NCI-H2196 (cell line): Measurements from ENCODE around the gene ACOX2.
"Not testable (repeated sequence)": the region's sequence is repeated elsewhere in the genome, so short reads cannot be mapped to it uniquely, and the experiment has no call there.

Experiments used
- DNase-seq: peaks from one replicate; lab custom pipeline; 2025; ENCODE audit not compliant: unreplicated experiment; lab: John Stamatoyannopoulos, UW

The ACOX2 gene

DNA sequence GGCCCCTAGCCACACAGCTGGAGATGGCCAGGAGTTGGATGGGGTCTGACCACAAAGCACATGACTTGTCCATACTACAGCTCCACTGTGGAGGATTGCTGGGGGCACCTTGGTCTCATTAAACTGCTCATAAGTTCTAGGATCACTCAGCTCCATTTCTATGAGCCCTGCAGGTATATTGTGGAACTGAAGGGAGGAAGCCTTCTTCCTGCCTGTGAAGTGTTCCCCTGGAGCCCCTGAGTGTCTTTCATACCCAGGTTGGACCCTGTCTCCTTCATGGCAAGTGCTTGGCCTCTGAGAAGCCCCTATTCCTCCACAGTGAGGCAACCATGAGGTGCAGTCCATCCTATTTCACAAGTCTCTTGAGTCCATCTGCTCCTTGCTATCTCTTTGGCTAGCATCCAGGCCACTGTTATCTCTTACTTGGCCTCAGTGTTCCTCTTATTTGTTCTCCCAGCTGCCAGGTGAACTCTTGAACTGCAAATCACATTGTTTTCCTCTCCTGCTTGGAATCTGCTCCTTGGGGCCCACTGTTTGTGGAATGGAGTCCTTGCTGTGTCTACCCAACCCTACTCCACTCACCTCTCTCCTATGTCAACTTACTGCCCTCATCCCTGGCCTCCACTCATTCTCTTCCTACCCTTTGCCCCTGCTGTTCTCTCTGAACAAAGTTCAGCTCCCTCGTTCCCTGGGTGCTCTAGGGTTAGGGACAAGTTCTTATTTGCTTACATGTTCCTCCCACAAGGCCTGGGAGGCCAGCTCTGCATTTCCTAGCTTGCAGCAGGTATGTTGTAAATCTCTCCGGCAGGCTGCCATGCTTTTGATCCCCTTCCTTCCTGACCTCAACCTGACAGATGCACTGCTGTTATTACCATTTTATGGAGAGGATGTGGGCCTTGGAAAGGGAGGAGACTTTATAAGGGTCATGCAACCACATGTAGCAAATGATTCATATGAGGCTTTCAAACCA is 1.2 kb downstream of the ACOX2 start:
- no peak for DNase-seq

GRCh38 chr3:58534592-58535494 is 2.1 kb downstream of the ACOX2 start:
- DNase-seq: no peak

DNA sequence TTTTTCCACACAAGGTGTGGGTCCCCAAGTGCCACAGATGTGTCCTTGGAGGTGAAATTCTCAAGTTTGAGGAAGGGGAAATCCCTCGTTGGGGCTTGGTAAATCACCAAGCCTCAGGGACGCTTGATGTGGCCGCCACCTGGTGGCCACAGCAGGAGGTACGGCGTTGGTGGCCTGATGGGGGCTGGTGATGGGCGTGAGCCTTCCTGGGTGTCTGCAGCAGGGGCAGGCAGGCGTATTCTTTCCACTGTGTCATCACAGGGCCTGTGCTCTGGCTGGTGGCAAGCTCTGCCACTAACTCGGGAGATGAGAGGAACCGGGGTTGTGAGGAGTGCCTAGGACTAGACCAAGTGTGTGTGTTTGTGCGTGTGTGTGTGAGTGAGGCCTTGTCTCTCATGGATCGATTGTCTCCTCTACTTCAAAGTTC is 4.2 kb downstream of the ACOX2 start:
- peak; percentile 59 for DNase-seq

DNA sequence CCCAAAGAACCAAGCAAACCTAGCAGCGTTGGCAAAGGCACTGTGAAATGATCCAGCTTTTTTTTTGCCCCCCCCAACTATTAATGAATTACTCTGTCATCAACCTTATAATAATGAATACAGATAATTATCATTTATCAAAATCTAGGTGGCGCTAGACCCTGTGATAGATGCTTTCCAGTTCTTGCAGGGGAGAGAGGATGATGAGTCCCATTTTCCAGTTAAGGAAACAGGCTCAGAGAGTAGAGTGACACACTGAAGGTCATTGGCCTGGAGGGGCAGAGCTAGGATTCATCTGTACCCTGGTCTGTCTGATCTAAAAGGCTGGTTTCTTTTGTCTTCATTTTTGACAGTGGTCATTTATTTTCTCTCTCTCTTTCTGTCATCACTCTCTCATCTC is 5.0 kb downstream of the ACOX2 start:
- DNase-seq: no peak

GRCh38 chr3:58531555-58531954 is 5.4 kb downstream of the ACOX2 start:
- no peak for DNase-seq

DNA sequence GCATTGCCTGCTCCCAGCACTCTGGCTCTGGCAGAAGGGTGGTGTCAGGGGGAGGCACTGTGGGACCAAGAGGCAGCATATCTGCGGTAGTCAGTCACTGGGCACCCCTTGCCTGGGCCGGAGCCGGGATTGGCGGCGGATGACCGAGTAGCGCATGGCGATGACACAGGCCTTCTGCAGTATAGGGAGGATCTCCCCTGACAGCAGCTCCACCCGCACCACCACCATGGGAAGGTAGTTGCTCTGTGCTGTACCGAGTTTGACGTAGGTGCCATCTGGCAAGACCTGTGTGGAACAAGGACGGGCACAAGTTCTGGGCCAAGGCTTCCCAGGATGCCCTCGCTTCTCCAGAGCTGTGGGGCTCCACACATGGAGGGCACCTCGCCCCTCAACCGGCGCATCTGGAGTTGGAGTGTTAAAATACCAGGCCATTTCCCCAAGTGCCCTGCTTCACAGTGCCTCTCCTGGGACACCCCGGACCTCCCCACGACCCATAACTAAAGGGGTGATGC is 6.6 kb downstream of the ACOX2 start:
- no peak for DNase-seq

DNA sequence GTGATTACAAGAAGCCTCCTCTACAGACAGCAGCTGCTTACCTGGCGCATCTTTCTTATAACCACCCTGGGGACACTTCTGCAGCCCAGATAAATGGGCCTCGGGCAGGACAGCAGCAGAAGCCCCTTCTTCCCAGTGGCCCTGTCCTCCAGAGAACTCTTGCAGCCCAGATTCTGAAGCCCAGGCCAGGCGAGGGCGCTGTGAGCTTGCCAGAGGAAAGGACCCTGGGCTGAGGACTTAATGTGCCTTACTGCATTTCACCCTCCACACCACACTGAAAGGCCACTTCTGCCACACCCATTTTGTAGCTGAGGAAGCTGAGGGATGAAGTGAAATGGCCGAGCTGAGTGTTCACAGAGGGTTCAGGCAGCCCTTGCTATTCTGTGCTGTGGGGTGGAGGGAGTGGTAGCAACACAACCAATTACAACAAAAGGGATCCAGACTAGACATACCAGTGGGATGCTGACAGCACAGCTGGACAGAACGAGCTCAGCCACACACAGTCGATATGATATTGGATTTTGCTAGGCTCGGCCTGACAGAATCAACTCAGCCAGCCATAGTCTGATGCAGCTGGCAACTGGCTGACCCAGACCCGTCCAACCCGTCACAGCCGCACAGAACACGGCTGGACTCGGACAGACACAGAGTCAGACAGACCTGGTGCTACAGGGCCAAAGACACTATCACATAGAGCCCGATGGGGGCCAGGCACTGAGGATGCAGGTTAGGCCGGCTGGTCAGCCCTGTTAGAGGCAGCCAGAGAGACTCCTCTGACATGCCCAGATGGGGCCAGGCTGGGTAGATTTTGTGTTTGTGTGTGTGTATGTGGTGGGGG is 7.3 kb downstream of the ACOX2 start:
- DNase-seq: no peak

DNA sequence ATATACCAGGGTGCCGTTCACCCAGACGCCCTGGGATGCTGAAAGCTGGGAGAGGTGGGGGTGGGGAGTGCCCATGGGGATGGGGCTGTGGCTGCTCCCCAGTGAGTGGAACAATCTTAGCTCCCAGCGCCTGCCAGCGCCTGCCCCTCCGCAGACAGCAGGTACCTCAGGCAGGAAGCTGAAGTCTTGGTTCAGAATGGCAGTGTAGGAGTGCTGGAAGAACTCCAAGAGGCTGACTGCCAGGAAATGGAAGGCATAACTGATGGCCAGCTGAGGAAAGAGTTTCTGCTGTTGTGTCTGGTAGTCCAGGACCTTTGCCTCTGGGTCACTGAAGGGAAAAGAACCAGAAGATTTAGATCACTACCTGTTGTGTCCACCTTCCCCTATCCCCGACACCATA is 8.4 kb downstream of the ACOX2 start:
- DNase-seq: peak; percentile 63

- not testable (repeated sequence) for DNase-seq
These were observed 9.6 kb downstream of the ACOX2 start for GRCh38 chr3:58527440-58527839.

DNA sequence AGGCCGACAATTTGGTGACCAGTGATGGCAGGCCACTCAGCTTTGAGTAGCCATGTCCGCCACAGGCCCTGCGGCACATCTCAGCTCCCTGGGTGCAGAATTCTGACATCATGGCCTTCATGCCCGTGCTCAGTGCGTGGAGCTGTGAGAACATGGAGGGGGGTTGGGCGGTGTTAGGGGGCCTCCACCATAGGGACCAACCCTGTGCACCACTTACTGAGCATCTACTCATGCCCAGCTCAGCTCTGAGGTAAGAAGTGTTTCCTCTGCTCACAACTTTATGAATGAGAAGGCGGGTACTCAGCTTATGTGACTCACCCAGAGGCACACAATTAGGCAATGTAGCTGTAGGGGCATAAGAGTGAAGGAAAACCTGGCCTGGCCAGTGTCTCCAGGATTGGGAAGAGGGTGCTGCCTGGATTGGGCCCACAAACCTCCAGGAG is 10.5 kb downstream of the ACOX2 start:
- no peak for DNase-seq

DNA sequence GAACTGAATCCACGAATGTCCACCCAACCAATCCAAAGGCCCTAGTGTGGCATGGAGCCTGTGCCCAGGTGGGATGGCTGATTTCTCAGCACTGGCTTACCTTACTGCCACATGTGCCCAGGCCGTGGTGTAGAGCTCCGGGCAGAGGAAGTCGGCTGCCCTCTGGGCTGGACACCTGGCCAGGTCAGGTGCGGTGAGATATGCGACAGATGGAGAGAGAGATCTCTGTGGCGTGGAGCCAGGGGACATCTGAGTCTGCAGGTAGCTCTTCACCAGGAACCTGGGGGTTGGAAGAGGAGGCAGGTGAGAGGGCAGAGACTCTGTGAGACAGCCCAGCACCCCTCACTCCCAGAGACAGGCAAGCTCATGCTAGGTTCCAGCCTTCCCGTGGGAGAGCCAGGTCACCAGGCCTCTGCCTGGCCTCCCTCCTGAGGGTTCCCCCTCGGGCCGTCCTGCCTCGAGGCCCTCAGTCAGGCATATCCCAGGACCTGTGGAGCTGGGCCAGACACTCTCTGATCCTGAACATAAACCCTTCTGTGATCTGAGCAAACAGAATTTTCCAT is 12.6 kb downstream of the ACOX2 start:
- no peak for DNase-seq

- DNase-seq: no peak
These were observed 14.1 kb downstream of the ACOX2 start for GRCh38 chr3:58522759-58523425.

GRCh38 chr3:58521917-58522631 is 14.9 kb downstream of the ACOX2 start:
- no peak for DNase-seq

- DNase-seq: no peak
These were observed 15.7 kb downstream of the ACOX2 start for GRCh38 chr3:58521336-58521670.

- no peak for DNase-seq
These were observed 16.3 kb downstream of the ACOX2 start for GRCh38 chr3:58520403-58521335.

DNA sequence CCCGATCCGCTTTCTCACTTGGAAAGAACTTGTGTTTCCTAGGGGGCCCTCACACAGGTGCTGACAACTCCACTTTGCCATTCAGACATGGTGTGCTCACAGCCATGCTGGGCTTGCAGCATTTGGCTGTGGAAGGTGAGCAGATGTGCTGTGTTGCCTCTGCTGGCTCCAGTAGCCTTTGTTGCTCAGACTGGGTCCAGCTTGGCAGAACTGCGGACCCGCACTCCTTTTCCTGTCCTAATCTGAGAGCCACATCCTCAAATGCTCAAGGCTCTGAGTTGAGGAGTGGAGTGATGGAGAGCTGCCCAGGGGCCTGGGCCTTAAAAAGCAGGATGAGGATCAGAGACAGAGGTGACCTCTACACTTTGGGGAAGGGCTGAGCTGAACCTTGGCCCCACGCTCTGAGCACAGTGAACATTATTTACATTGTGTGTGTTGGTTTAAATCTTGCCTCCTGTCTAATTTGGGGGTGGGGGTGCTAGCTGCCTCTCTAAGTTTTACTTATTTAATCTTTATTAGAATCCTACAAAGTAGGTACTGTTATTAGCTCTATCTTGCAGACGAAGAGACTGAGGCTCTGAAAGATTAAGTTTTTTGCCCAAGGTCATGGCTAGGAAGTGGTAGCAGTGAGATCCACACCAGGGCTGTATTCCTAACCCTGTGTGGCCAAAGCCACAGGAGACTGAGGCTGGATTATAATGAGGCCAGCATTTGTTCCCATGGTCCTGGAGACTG is 17.2 kb downstream of the ACOX2 start:
- no peak for DNase-seq

DNA sequence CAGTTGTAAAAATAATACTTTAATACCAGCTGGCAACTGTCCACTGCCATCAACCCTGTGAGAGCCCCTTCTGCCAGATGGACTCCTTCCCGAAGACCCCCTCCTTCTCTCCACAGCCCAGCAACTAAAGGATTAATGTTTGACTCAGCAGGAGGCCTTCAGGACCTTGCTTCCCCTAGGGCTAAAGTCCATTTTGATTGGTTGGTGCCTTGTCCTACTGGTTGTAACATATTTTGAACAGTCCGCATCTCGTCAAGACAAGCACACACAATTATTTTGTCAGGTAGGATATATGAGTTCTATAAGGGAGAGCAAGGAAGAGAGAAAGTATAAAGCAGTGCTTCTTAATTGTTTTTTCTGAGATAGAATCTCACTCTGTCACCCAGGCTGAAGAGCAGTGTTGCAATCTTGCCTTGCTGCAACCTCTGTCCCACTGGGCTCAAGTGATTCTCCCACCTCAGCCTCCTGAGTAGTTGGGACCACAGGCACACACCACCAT is 18.6 kb downstream of the ACOX2 start:
- no peak for DNase-seq
